Skeletal muscle cell (primary cell): ENCODE results near the gene GGTLC2.
"Not testable (repeated sequence)": the region's sequence is repeated elsewhere in the genome, so short reads cannot be mapped to it uniquely, and the experiment has no call there.

Experiments used
- DNase-seq: peaks from one replicate; pipeline ENCODE4 v3.0.0-alpha.2; 2010; ENCODE audit warnings: low read depth
- H3K4me3 ChIP-seq: 2 replicates; pipeline ENCODE4 v1.5.1; 2011; ENCODE audit warnings: low read depth, mild to moderate bottlenecking, control low read depth, low read length, moderate library complexity

Gene GGTLC2

GRCh38 chr22:22644314-22644713 is at the start of gene GGTLC2:
GGTLC2 (plus strand) TSS chr22:22644614; CDS start chr22:22646346, 1,732 bp downstream.
- not testable (repeated sequence) for DNase-seq, H3K4me3 ChIP-seq

- H3K4me3 ChIP-seq: no peak overlapping the region
- DNase-seq: no peak
These were observed 49.2 kb upstream of the GGTLC2 start for GRCh38 chr22:22595001-22595835.

- no peak for DNase-seq
- H3K4me3 ChIP-seq: no peak overlapping the region
These were observed 46.3 kb upstream of the GGTLC2 start for GRCh38 chr22:22598144-22598543.

- H3K4me3 ChIP-seq: no peak overlapping the region
- DNase-seq: no peak
These were observed 45.2 kb upstream of the GGTLC2 start for GRCh38 chr22:22599248-22599647.

GRCh38 chr22:22600531-22601261 is 43.7 kb upstream of the GGTLC2 start:
- no peak for DNase-seq
- no peak overlapping the region for H3K4me3 ChIP-seq

GRCh38 chr22:22603470-22603947 is 40.9 kb upstream of the GGTLC2 start:
- H3K4me3 ChIP-seq: no peak overlapping the region
- no peak for DNase-seq

GRCh38 chr22:22604326-22605073 is 39.9 kb upstream of the GGTLC2 start:
- no peak overlapping the region for H3K4me3 ChIP-seq
- DNase-seq: no peak

GRCh38 chr22:22605074-22605404 is 39.4 kb upstream of the GGTLC2 start:
- no peak for DNase-seq
- no peak overlapping the region for H3K4me3 ChIP-seq

- not testable (repeated sequence) for H3K4me3 ChIP-seq, DNase-seq
These were observed 36.4 kb upstream of the GGTLC2 start for GRCh38 chr22:22608022-22608421.

- no peak for DNase-seq
- no peak overlapping the region for H3K4me3 ChIP-seq
These were observed 35.1 kb upstream of the GGTLC2 start for GRCh38 chr22:22609291-22609690.

GRCh38 chr22:22612516-22612915 is 31.9 kb upstream of the GGTLC2 start:
- no peak overlapping the region for H3K4me3 ChIP-seq
- no peak for DNase-seq

GRCh38 chr22:22614065-22614464 is 30.3 kb upstream of the GGTLC2 start:
- H3K4me3 ChIP-seq: no peak overlapping the region
- no peak for DNase-seq

- no peak for DNase-seq
- no peak overlapping the region for H3K4me3 ChIP-seq
These were observed 27.8 kb upstream of the GGTLC2 start for GRCh38 chr22:22616636-22617035.

- DNase-seq: no peak
- no peak overlapping the region for H3K4me3 ChIP-seq
These were observed 26.0 kb upstream of the GGTLC2 start for GRCh38 chr22:22618448-22618847.

- DNase-seq: no peak
- no peak overlapping the region for H3K4me3 ChIP-seq
These were observed 25.5 kb upstream of the GGTLC2 start for GRCh38 chr22:22618923-22619322.

GRCh38 chr22:22619765-22620414 is 24.5 kb upstream of the GGTLC2 start:
- no peak overlapping the region for H3K4me3 ChIP-seq
- DNase-seq: no peak

- not testable (repeated sequence) for DNase-seq, H3K4me3 ChIP-seq
These were observed 15.6 kb upstream of the GGTLC2 start for GRCh38 chr22:22628546-22629495.

- peak; percentile 18 for DNase-seq
These were observed 13.2 kb upstream of the GGTLC2 start for GRCh38 chr22:22631223-22631652.

More at GRCh38 chr22:22631223-22631652, 13.2 kb upstream of the GGTLC2 start:
- H3K4me3 ChIP-seq: not testable (repeated sequence)
